HUES64 (cell line): ENCODE measurements around the gene DNAJC9.

Experiments used
- H3K27ac ChIP-seq: 2 replicates; pipeline ENCODE4 v1.7.0; 2013; ENCODE audit warnings: low read depth, low read length, inconsistent platforms
- H3K27me3 ChIP-seq: 2 replicates; pipeline ENCODE4 v1.6.1; 2013; ENCODE audit warnings: mild to moderate bottlenecking, low read length; ENCODE audit not compliant: insufficient read depth
- H3K36me3 ChIP-seq: 2 replicates; pipeline ENCODE4 v1.6.1; 2013; ENCODE audit warnings: mild to moderate bottlenecking, low read length; ENCODE audit not compliant: insufficient read depth
- H3K4me1 ChIP-seq: 2 replicates; pipeline ENCODE4 v1.6.1; 2013; ENCODE audit warnings: mild to moderate bottlenecking, low read length, moderate library complexity; ENCODE audit not compliant: insufficient read depth
- H3K4me3 ChIP-seq: 2 replicates; pipeline ENCODE4 v1.5.1; 2013; ENCODE audit warnings: mild to moderate bottlenecking, low read length, moderate library complexity
- H3K9ac ChIP-seq: 2 replicates; pipeline ENCODE4 v1.6.1; 2013; ENCODE audit warnings: mild to moderate bottlenecking, low read depth, low read length
- H3K9me3 ChIP-seq: 2 replicates; pipeline ENCODE4 v1.6.1; 2013; ENCODE audit warnings: low read depth, low read length; ENCODE audit not compliant: insufficient read depth
- WGBS: fragments of 150-250, 120-280 bp; methylation state at CpG from one replicate; pipeline ENCODE4 v1.1.7; 2013; ENCODE audit warnings: missing lambda C conversion rate; 5-methylcytosine and 5-hydroxymethylcytosine counted together

DNAJC9 gene

GRCh38 chr10:73211106-73211811 lies 35.8 kb downstream of the DNAJC9 start:
- Histone ChIP-seq H3K9me3 (peaks cover 10% of the 10 kb centered on the region), H3K9ac (no peak overlapping the region), H3K4me1 (no peaks in the 10 kb centered on the region), H3K36me3 (peaks cover 23% of the 10 kb centered on the region), H3K27ac (no peak overlapping the region), H3K4me3 (no peak overlapping the region), H3K27me3 (no peaks in the 10 kb centered on the region)
- 100% methylated on average over 3 of the region's 4 CpGs for WGBS

GRCh38 chr10:73210395-73211105 lies 36.5 kb downstream of the DNAJC9 start:
- 92% methylated on average over 3 of the region's 3 CpGs for WGBS
- no peaks in the 10 kb centered on the region for H3K4me1 ChIP-seq

GRCh38 chr10:73209705-73210104 lies 37.4 kb downstream of the DNAJC9 start:
- Histone ChIP-seq H3K36me3 (peaks cover 29% of the 10 kb centered on the region), H3K4me1 (no peaks in the 10 kb centered on the region), H3K27me3 (no peaks in the 10 kb centered on the region), H3K4me3 (no peak overlapping the region), H3K9ac (no peak overlapping the region), H3K27ac (no peak overlapping the region), H3K9me3 (peaks cover 15% of the 10 kb centered on the region)
- 91% methylated on average over 1 of the region's 1 CpG for WGBS

More at GRCh38 chr10:73210395-73211105, 36.5 kb downstream of the DNAJC9 start:
- Histone ChIP-seq H3K9ac (no peak overlapping the region), H3K36me3 (peaks cover 29% of the 10 kb centered on the region), H3K27ac (no peak overlapping the region), H3K4me3 (no peak overlapping the region), H3K9me3 (peaks cover 15% of the 10 kb centered on the region), H3K27me3 (no peaks in the 10 kb centered on the region)

- Histone ChIP-seq H3K4me3 (no peak overlapping the region), H3K9me3 (peaks cover 15% of the 10 kb centered on the region), H3K4me1 (no peaks in the 10 kb centered on the region), H3K27me3 (no peaks in the 10 kb centered on the region), H3K27ac (no peak overlapping the region), H3K36me3 (peaks cover 29% of the 10 kb centered on the region), H3K9ac (no peak overlapping the region)
- 93% methylated on average over 2 of the region's 2 CpGs for WGBS
Measured at GRCh38 chr10:73207883-73208282, 39.2 kb downstream of the DNAJC9 start.

- Histone ChIP-seq H3K9me3 (peaks cover 15% of the 10 kb centered on the region), H3K27me3 (no peaks in the 10 kb centered on the region), H3K27ac (no peak overlapping the region), H3K9ac (no peak overlapping the region), H3K36me3 (peaks cover 27% of the 10 kb centered on the region), H3K4me1 (no peaks in the 10 kb centered on the region), H3K4me3 (no peak overlapping the region)
- WGBS = 96% methylated on average over 5 of the region's 5 CpGs
Measured at GRCh38 chr10:73206385-73206784, 40.7 kb downstream of the DNAJC9 start.

GRCh38 chr10:73205890-73206289 lies 41.2 kb downstream of the DNAJC9 start:
- H3K4me1 ChIP-seq = no peaks in the 10 kb centered on the region
- H3K27me3 ChIP-seq = no peaks in the 10 kb centered on the region
- H3K9me3 ChIP-seq = peaks cover 15% of the 10 kb centered on the region
- peaks cover 25% of the 10 kb centered on the region for H3K36me3 ChIP-seq
- H3K4me3 ChIP-seq = no peak overlapping the region
- no peak overlapping the region for H3K9ac ChIP-seq
- H3K27ac ChIP-seq = no peak overlapping the region
- WGBS = 93% methylated on average over 1 of the region's 1 CpG

- H3K27me3 ChIP-seq = no peaks in the 10 kb centered on the region
- H3K4me3 ChIP-seq = no peak overlapping the region
- WGBS = 97% methylated on average over 3 of the region's 3 CpGs
- H3K9me3 ChIP-seq = peaks cover 15% of the 10 kb centered on the region
- H3K36me3 ChIP-seq = peaks cover 18% of the 10 kb centered on the region
- no peak overlapping the region for H3K27ac ChIP-seq
- H3K9ac ChIP-seq = no peak overlapping the region
- no peaks in the 10 kb centered on the region for H3K4me1 ChIP-seq
Measured at GRCh38 chr10:73205081-73205480, 42.0 kb downstream of the DNAJC9 start.
